Neural cell (in vitro differentiated cells): ENCODE data around the gene PRR5L. TPM values are rescaled to one million over a fixed set of nuclear protein-coding genes. Genes with fewer than 3 reads are reported as not detected.

Source experiments
- H2AFZ ChIP-seq: fragments of 200-600, 300-800 bp; sonication (generic), shearing (Covaris generic); 2 replicates; pipeline ENCODE4 v1.6.0; 2014; ENCODE audit warnings: low read depth, mild to moderate bottlenecking, antibody characterized with exemption, low read length, moderate library complexity
- H3F3A ChIP-seq: fragments of 200-600 bp; shearing (Covaris generic); 2 replicates; pipeline ENCODE4 v1.6.1; 2016; ENCODE audit warnings: mild to moderate bottlenecking, moderate library complexity, mixed read lengths, antibody characterized with exemption, low read length; ENCODE audit not compliant: insufficient read depth, poor library complexity, severe bottlenecking
- H3K27ac ChIP-seq: fragments of 200-600, 300-800 bp; sonication (generic), shearing (Covaris generic); 2 replicates; pipeline ENCODE4 v1.5.1; 2014; ENCODE audit warnings: mild to moderate bottlenecking, low read length, moderate library complexity
- H3K27me3 ChIP-seq: fragments of 300-800, 200-600 bp; sonication (generic), shearing (Covaris generic); 2 replicates; pipeline ENCODE4 v1.6.0; 2014; ENCODE audit warnings: mild to moderate bottlenecking, low read depth, low read length, moderate library complexity; ENCODE audit not compliant: insufficient read depth
- H3K36me3 ChIP-seq: fragments of 300-800, 200-600 bp; sonication (generic), shearing (Covaris generic); 2 replicates; pipeline ENCODE4 v1.5.1; 2014; ENCODE audit warnings: mild to moderate bottlenecking, antibody characterized with exemption, low read length, moderate library complexity; ENCODE audit not compliant: insufficient read depth
- H3K4me2 ChIP-seq: fragments of 300-800, 200-600 bp; sonication (generic), shearing (Covaris generic); 2 replicates; pipeline ENCODE4 v1.6.0; 2014; ENCODE audit warnings: mild to moderate bottlenecking, low read length
- H3K4me3 ChIP-seq: fragments of 300-800, 200-600 bp; sonication (generic), shearing (Covaris generic); 2 replicates; pipeline ENCODE4 v1.5.1; 2014; ENCODE audit warnings: mild to moderate bottlenecking, low read length, moderate library complexity
- H3K79me2 ChIP-seq: fragments of 200-600 bp; shearing (Covaris generic); replicated peaks from 2 replicates; pipeline ENCODE4 v1.6.0; 2014; ENCODE audit warnings: mild to moderate bottlenecking, low read length, moderate library complexity; ENCODE audit not compliant: insufficient read depth
- H3K9ac ChIP-seq: fragments of 300-800, 200-600 bp; sonication (generic), shearing (Covaris generic); 2 replicates; pipeline ENCODE4 v1.6.1; 2016; ENCODE audit warnings: mild to moderate bottlenecking, low read length, mixed read lengths
- H3K9me2 ChIP-seq: fragments of 200-600 bp; shearing (Covaris generic); 2 replicates; pipeline ENCODE4 v1.6.1; 2016; ENCODE audit warnings: mild to moderate bottlenecking, low read length, mixed read lengths; ENCODE audit not compliant: insufficient read depth
- H3K9me3 ChIP-seq: fragments of 200-600, 300-800 bp; sonication (generic), shearing (Covaris generic); 2 replicates; pipeline ENCODE4 v1.6.1; 2016; ENCODE audit warnings: mild to moderate bottlenecking, mixed run types, low read length, moderate library complexity, mixed read lengths
- H4K20me1 ChIP-seq: fragments of 200-600 bp; shearing (Covaris generic); 2 replicates; pipeline ENCODE4 v1.6.1; 2016; ENCODE audit warnings: mild to moderate bottlenecking, mixed run types; ENCODE audit not compliant: insufficient read depth
- CTCF ChIP-seq: fragments of 450-650 bp; IDR thresholded peaks from 2 replicates; pipeline ENCODE4 v1.5.1; 2014; ENCODE audit warnings: antibody characterized with exemption, mild to moderate bottlenecking, moderate library complexity; ENCODE audit not compliant: poor library complexity, severe bottlenecking
- EP300 ChIP-seq: fragments of 450-650 bp; conservative IDR thresholded peaks from 2 replicates; pipeline ENCODE4 v1.6.1; 2014; ENCODE audit warnings: antibody characterized with exemption, mild to moderate bottlenecking, moderate library complexity; ENCODE audit not compliant: poor library complexity, severe bottlenecking
- EZH2 ChIP-seq: fragments of 200-600, 300-800 bp; shearing (Covaris generic), sonication (generic); IDR thresholded peaks from 2 replicates; pipeline ENCODE4 v1.6.1; 2014; ENCODE audit warnings: antibody characterized with exemption, low read length, borderline replicate concordance, mild to moderate bottlenecking; ENCODE audit not compliant: insufficient read depth, poor library complexity, severe bottlenecking
- MXI1 ChIP-seq: fragments of 450-650 bp; conservative IDR thresholded peaks from 2 replicates; pipeline ENCODE4 v1.6.1; 2014; ENCODE audit warnings: antibody characterized with exemption, mild to moderate bottlenecking; ENCODE audit not compliant: poor library complexity, severe bottlenecking
- POLR2AphosphoS5 ChIP-seq: IDR thresholded peaks from 2 replicates; pipeline ENCODE4 v1.6.1; 2012
- RAD21 ChIP-seq: fragments of 450-650 bp; conservative IDR thresholded peaks from 2 replicates; pipeline ENCODE4 v1.6.1; 2014; ENCODE audit warnings: antibody characterized with exemption, mild to moderate bottlenecking, moderate library complexity
- REST ChIP-seq: IDR thresholded peaks from 2 replicates; pipeline ENCODE4 v1.6.1; 2012; ENCODE audit warnings: borderline replicate concordance
- SMC3 ChIP-seq: fragments of 450-650 bp; conservative IDR thresholded peaks from 2 replicates; pipeline ENCODE4 v1.6.1; 2014; ENCODE audit warnings: antibody characterized with exemption, mild to moderate bottlenecking, moderate library complexity; ENCODE audit not compliant: poor library complexity
- TAF1 ChIP-seq: IDR thresholded peaks from 2 replicates; pipeline ENCODE4 v1.6.1; 2012; ENCODE audit warnings: low read depth
- polyA plus RNA-seq: library from polyadenylated mRNA; depleted of rRNA; stranded (reverse); fragments of >200 nt; gene quantifications from 2 replicates; pipeline ENCODE4 v1.2.3, GENCODE V29; 2014

Gene PRR5L
- polyA plus RNA-seq, 1 donor from 2014 or later: 0.22 TPM

- TF ChIP-seq TAF1 (no peak), EP300 (no peak), REST (no peak), CTCF (no peak), POLR2AphosphoS5 (no peak), RAD21 (no peak), EZH2 (no peak), SMC3 (no peak), MXI1 (no peak)
- Histone ChIP-seq H3K36me3 (no peaks in the 10 kb centered on the region), H3K79me2 (no peaks in the 10 kb centered on the region), H3K27ac (no peak overlapping the region), H3K27me3 (no peaks in the 10 kb centered on the region), H4K20me1 (no peaks in the 10 kb centered on the region), H3K4me2 (no peak overlapping the region), H3K9ac (no peak overlapping the region), H2AFZ (no peak overlapping the region), H3F3A (no peaks in the 10 kb centered on the region), H3K9me2 (no peaks in the 10 kb centered on the region), H3K4me3 (no peak overlapping the region), H3K9me3 (no peaks in the 10 kb centered on the region)
These were observed 116.8 kb downstream of the PRR5L start for GRCh38 chr11:36412781-36413383.

- H3K27ac ChIP-seq: no peak overlapping the region
- H2AFZ ChIP-seq: no peak overlapping the region
- no peaks in the 10 kb centered on the region for H3K27me3 ChIP-seq
- no peak overlapping the region for H3K4me3 ChIP-seq
- no peak overlapping the region for H3K4me2 ChIP-seq
- no peaks in the 10 kb centered on the region for H4K20me1 ChIP-seq
- TF ChIP-seq EZH2 (no peak), RAD21 (no peak), EP300 (no peak), REST (no peak), TAF1 (no peak), POLR2AphosphoS5 (no peak)
- no peaks in the 10 kb centered on the region for H3K79me2 ChIP-seq
- H3K9me3 ChIP-seq: no peaks in the 10 kb centered on the region
- no peaks in the 10 kb centered on the region for H3F3A ChIP-seq
- H3K9me2 ChIP-seq: no peaks in the 10 kb centered on the region
- no peak overlapping the region for H3K9ac ChIP-seq
- H3K36me3 ChIP-seq: no peaks in the 10 kb centered on the region
These were observed 121.1 kb downstream of the PRR5L start for GRCh38 chr11:36417154-36417553.
